HuH-7 (cell line): ENCODE results near the gene AKR1D1.
"Not testable (repeated sequence)": the region's sequence is repeated elsewhere in the genome, so short reads cannot be mapped to it uniquely, and the experiment has no call there.

Source experiments
- DNase-seq: peaks from one replicate; pipeline ENCODE4 v3.0.0; 2011; ENCODE audit warnings: low spot score

Gene AKR1D1

DNA sequence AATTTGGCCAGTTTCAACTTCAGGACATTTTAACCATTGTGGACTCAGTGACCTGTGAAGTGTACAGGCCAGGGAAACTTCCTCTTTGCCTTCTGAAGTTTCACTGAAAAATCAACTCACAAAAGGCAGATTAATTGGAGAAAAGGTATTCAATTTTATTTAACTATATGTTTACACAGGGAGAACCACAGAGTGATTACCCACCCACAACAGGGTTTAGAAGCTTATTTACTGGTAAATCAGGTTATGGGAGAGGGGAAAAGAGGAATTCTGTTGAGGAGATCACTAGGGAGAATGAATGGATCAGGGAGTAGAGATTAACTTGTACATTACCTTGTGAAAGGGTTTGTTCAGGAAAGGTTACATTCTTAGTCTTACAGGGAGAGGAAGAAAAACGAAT lies 1.7 kb upstream of the AKR1D1 start:
- no peak for DNase-seq

DNA sequence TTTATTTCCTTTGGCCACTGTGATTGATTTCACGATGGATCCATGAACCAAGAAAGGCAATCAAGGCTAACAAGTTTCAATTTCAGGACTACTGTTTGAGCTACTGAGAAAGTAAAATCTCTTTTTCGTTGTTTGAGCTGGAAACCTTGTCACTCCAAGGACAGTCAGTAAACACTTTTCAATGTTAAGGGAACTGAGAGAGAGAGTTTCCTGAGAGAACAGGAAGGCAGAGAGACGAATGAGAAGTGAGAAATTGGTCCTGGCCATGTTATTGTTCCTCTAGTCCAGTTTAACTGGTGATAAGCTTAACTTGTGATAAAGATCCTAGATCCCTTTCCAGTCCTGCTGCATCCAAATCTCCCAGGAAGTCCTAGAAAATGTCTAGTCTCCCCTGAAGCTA lies 909 bp upstream of the AKR1D1 start:
- no peak for DNase-seq

DNA sequence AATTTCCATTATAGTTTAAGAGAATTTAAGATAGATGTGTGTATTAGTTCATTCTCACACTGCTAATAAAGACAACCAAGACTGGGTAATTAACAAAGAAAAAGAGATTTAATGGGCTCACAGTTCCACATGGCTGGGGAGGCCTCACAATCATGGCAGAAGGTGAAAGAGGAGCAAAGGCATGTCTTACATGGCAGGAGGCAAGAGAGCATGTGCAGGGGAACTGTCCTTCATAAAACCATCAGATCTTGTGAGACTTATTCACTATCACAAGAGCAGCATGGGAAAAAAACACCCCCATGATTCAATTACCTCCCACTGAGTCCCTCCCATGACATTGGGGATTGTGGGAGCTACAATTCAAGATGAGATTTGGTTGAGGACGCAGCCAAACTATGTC lies 473 bp upstream of the AKR1D1 start:
- not testable (repeated sequence) for DNase-seq

DNA sequence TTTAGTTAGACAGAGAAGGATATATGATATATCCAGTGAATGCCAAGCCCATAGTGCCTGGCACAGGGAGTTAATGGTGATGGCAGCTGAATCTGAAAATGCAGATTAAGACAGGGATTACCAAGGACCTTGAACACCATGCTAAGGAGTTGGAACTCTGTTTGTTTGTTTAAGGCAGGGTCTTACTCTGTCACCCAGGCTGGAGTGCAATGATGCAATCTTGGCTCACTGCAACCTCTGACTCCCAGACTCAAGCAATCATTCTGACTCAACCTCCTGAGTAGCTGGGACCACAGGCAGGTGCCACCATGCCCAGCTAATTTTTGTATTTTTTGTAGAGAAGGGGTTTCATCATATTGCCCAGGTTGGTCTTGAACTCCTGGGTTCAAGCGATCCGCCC lies 1.6 kb downstream of the AKR1D1 start:
- DNase-seq, result no peak

DNA sequence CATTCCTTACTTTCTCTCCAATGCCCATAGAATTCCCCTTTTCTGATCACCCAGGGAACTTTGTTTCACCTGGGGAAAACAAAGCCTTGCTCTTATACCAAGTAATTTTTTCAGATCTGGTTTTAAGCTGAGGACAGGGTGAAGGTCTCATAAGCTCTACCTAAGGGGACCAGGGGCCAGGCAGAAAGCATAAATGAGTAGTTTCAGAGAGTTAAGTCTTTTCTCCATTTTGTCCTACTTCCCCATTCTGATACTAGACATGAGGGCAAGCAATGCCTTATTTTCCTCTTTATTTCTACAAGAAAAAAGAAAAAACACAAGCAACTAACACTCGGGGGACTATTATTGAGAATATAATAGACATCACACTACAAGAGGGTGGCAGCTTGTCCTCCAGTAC lies 2.9 kb downstream of the AKR1D1 start:
- no peak for DNase-seq

DNA sequence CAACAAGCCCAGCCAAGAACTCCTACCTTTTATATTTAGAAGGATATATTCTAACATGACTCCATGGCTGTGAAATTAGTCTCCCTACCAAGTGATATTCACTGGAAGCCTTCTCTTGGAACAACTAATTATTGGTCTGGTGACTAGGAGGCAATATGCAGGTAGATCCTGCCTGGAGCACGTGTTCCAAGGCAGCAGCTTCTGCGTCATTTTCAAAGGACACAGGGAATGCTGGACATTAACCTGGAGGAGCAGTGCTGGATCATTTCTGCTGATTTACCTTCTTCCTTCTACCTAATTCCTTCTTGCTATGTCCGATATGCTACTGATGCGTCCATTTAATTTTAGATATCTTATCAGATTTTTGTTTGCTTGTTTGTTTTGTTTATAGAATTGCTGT lies 5.6 kb downstream of the AKR1D1 start:
- no peak for DNase-seq

DNA sequence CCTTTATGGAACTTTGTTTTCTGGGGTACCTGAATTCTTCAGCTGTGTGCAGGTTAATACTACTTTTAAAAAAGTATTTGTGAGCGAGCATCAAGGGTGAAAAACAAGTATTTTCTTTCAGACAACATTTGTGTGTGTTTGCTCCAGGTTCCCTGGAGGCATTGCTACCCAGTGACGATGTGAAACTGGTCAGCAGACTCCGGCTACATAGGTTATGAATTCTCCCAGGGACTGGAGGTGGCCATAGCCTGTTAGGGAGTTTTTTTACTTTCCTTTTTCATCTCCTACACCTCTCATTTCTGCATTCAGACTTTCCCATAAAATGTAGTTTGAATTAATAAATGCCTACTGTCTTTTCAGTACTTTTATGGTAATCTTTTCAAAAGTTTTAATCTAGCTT lies 7.6 kb downstream of the AKR1D1 start:
- DNase-seq, result no peak

DNA sequence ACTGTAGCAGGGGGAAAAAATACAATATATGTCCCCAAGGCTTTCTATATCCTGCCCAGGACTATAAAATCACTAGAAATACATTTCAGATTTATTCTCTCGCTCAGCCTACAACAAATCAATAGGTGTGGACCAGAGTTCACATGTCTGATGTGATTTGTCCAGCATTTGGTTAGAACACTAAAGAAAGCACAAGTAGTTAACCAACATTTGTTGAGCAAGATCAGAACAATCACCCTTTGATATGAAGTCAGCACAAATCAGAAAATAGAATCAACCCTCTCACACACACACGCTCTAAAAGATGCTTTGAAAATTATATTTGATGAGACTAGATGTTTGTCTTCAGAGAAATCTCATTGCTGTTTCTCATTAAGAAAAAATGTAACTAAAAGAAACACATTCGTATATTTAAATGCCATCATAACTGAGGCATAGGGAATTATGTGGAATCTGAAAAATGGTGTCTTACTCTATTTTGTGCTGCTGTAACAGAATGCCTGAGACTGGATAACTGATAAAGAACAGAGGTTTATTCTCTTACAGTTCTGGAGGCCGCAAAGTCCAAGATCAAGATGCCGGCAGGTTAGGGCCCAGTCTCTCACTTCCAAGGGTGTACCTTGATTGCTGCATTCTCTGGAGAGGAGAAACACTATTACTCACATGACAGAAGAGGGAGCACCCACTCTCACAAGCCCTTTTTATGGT lies 10.5 kb downstream of the AKR1D1 start:
- no peak for DNase-seq

DNA sequence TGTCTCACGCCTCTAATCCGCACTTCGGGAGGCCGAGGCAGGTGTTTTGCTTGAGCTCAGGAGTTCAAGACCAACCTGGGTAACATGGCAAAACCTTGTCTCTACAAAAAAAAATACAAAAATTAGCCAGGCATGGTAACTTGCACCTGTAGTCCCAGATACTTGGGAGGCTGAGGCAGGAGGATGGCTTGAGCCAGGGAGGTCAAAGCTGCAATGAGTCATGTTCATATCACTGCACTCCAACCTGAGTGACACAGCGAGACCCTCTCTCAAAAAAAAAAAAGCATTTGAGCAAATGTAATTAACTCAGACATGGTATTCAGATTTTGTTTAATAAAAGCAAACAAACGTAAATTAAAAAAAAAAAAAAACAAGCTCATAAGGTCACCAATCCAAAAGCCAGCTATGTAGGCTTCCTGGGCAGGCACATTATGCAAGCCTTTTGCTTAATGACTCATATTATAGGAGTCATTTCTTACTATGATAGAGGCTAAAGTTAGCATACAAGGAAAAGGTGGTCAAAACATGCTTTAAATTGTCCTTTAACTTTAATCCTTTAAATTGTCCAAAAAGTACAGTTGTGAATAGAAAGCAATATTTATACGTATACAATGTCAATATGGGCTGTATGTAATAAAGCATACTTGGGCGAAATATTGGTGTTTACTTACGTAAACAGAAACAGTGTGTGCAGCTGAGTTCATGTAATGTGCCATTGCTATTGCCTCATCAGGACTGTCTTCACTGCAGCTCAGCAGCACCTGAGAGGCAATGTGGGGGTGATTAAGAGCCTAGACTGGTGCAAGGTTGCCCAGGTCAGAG lies 13.0 kb downstream of the AKR1D1 start:
- DNase-seq, result peak; percentile 28

DNA sequence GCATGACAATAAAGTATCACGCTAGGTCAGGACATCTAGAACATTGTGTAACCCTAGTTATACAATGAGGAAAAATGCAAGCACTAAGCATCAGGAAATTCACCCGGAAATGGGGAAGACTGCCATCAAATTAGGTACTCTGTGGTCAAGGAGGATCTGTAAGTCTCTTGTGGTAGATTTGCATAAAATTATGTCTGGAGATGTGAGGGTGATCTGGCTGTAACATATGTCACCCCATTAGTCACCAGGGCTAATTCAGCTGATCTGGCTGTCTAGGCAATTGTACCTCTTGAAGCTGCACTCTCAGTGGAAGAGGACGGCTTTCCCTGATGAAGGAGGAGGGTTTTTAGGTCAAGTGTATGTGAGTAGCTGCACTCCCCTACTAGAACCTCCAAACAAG lies 14.8 kb downstream of the AKR1D1 start:
- no peak for DNase-seq

DNA sequence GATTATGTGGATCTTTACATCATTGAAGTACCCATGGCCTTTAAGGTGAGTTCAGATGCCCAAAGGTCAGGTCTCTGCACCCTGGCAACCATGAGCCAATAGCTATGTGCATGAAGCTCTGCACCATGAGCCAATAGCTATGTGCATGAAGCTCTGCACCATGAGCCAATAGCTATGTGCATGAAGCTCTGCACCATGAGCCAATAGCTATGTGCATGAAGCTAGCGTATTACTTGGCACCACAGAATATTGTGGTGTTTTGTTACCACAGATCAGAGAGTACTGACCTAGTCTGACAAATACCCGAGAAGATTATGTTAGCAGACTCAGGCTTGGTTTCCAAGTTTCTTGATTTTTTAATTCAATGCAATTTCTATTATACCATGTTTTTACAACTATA lies 15.6 kb downstream of the AKR1D1 start:
- DNase-seq, result not testable (repeated sequence)

DNA sequence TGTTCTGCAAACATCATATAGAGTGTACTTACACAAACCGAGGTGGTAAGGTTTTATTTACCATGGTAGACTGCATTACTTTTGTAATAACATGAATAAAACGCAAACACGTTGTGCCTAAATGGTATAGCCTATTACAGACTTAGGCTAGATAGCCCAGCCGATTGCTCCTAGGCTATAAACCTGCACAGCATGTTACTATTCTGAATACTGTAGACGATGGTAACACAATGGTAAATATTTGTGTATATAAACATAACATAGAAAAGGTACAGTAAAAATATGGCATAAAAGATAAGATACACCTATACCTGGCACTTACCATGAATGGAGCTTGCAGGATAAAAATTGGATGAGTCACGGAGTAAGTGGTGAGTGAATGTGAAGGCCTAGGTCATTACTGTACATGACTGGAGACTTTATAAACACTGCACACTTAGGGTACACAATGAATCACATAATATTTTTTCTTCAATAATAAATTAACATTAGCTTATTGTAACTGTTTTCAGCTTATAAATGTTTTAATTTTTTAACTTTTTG lies 16.3 kb downstream of the AKR1D1 start:
- DNase-seq, result no peak

DNA sequence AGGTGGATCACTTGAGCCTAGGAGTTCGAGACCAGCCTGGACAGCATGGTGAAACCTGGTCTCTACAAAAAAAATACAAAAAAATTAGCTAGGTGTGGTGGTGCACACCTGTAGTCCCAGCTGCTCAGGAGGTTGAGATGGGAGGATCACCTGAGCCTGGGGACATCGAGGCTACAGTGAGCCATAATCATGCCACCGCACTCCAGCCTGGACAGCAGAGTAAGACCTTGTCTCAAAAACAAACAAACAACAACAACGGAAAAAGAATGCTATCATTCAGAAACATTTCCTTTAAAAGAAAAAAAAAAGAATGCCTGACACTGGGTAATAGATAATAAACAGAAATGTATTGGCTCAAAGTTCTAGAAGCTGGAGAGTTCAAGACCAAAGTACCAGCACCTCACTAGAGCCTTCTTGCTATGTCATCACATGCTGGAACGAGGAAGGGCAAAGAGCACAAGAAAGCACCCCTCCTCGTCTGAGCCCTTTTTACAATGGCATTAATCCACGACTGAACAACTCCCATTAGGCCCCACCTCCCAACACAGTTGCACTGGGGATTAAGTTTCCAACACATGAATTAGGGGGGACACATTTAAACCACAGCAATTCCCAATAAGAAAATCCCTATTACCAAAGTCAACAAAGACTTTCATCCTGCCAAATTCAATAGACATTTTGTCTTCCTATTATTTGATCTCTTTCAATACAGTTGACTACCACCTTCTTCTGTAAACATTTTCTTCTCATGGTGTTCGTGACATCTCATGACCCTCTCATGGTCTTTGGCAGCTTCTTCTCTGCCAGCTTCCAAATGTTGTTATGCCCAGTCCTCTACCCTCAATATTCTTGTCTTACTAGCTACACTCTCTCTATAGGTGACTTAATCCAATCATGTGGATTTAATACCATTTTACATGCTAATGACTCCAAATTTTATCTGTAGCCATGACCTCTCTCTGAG lies 20.0 kb downstream of the AKR1D1 start:
- no peak for DNase-seq

DNA sequence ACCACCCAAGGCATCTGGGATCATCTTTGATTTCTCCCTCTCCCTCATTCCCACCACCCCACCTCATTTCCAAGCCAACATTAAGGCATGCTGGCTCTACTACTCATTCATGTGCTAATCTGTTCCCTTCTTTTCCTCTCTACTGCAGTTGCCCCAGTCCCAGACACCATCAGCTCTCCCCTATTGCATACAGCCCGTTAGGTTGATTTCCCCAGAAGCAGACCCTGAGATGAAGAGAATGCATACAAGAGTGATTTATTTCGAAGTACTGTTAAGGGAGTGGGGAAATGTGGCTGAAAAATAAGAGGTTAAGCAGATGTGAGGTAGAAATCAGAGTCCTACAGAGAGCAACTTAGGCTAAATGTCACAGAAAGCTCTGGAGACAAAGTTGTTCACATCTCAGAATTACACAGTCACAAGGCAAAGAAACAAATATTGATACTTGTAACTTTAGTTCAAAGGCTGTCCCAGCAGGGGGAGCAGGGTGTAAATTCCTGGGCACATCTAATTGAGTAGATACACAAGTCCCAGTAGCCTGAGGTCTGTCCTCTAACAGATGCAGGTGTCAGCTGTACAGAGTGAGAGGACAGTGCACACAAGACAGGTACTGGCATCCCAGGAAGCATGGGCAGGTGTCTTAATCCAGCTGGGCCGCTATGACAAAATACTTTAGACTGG lies 20.9 kb downstream of the AKR1D1 start:
- peak; percentile 52 for DNase-seq

DNA sequence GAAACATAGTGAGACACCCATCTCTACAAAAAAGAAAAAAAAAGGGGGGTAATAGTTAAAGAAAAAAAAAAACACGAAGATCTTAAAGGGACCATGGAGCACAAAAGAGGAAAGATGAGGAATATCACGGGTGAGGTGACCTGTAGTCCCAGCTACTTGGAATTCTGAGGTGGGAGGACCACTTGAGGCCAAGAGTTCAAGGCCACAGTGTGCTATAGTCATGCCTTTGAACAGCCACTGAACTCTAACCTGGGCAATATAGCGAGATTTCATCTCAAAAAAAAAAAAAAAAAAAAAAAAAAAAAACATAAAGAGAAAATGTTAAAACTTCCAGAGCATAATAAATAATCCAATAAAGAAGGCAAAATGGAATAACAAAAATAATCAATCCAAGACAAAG lies 23.6 kb downstream of the AKR1D1 start:
- no peak for DNase-seq

DNA sequence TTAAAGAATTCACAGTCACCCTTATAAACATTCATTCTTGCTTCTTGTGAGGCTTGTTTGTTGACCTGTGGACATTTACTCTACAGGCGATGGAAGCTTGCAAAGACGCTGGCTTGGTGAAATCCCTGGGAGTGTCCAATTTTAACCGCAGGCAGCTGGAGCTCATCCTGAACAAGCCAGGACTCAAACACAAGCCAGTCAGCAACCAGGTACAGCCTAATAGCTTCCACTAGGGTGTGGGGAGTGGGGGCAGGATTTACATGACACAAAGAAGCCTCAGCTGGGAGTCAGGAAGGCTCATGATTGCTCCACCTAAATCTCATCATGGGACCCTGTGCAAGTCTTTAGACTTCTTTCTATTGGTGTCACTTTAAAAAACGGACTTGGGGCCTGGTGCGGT lies 29.0 kb downstream of the AKR1D1 start:
- no peak for DNase-seq

DNA sequence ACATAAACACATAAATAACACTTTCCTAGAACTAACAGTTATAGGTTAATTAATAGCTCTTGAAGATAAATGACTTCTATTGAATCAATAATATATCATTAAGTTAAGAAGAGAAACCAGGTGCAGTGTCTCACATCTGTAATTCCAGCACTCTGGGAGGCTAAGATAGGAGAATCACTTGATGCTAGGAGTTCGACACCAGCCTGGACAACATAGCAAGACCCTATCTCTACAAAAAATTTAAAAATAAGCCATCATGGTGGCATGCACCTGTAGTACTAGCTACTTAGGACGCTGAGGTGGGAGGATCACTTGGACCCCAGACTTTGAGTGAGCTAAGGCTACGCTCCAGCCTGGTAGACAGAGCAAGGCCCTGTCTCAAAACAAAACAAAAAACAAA lies 38.8 kb downstream of the AKR1D1 start:
- no peak for DNase-seq

DNA sequence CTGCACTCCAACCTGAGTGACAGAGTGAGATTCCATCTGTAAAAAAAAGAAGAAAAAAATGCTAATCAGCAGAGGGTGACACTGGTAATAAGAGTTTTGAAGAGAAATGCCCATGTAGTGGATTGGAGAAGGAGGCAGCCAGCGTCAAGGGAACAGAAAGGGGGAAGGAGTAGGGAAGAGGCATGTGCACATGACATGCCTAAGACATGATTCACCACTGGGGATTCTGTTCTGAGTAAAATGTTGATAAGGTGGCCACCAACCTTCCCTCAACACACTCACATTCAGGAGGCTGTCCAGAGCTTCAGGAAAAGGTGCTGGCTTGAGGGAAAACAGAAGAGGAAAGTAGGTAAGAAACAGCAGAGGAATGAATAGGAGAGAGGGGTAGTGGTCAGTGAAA lies 39.9 kb downstream of the AKR1D1 start:
- DNase-seq, result no peak

DNA sequence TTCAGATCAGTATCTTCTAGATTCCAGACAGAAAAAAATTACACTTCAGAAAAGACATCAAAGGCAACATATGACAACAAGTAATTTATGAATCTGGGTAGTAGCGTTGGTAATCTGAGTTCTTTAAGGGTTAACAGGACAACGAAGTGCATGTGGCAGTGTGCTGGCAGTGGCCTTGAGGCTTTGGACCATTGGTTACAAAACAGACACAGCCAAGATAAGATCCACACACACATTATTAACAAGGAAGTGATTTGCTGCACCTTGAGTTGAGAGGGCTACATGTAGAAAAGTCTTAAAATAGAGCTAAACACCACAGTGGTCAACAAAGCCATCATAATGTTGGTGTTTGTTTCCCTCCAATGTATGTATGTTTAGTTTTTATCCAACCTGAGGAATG lies 40.6 kb downstream of the AKR1D1 start:
- no peak for DNase-seq

DNA sequence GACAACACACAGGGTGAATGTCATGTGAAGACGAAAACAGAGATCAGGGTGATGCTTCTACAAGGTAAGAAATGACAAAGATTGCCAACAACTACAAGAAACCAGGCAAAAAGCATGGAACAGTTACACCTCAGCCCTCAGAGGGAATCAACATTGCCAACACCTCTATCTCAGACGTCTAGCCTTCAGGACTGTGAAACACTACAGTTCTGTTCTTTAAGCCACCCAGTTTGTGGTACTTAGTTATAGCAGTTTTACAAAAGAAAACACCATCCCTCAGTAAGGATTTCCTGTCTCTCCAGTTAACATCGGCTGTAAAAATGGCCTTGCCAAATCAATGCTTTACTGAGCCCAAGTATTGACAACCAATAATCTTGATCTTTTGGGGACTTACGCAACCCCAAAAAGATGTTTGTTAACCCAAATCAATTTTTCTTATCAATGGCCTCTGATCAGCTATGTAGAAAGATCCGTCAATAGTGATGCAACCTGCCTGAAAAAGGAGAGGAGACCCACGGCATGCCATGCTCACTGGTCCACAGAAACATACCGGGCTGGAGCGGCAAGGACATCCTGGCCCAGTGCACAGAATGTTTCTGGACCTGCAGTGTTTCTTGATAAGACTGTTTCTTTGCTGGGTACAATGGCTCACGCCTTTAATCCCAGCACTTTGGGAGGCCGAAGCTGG lies 44.0 kb downstream of the AKR1D1 start:
- no peak for DNase-seq

DNA sequence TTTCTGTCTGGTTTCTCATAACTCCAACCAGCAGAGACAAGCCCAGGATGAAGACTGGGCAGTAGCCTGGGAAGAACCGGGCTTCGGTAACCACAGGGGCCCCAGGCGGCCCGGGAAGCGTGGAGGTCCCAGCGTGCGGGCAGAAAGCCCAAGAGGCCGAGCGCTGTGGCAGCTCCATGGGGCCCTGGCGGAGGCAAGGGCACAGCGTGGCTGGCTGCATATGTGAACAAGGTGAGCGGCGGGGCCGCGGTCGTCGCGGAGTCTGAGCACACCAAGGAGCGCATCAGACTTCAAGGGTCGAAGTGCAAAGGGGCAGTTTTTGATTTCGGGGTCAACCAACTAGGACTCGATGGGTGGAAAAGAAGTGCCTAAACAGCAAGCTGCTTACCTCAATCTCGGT lies 45.9 kb downstream of the AKR1D1 start:
- no peak for DNase-seq
